PC-3 (cell line): ENCODE measurements around the gene CFAP99. TPM values are rescaled to one million over a fixed set of nuclear protein-coding genes. Genes with fewer than 3 reads are reported as not detected.
A peak's percentile ranks its signal among the peaks of the same experiment; 100 is the strongest.
"Not testable (repeated sequence)": the region's sequence is repeated elsewhere in the genome, so short reads cannot be mapped to it uniquely, and the experiment has no call there.

Experiments used
- ATAC-seq: fragments of 200-7000 bp; cut with Tn5 transposase; 2 replicates; pipeline ENCODE4 v1.9.1; 2020; ENCODE audit warnings: mild to moderate bottlenecking, moderate library complexity
- BruUV-seq: library from RNA; stranded (reverse); fragments of 400-500 nt; replicated peaks from 2 replicates; lab custom pipeline; 2021; lab: Mats Ljungman, UMichigan
- CTCF ChIA-PET: fragments of 300-600 bp; sonication (Branson Sonifier 250); formaldehyde crosslinking; loops from one replicate; lab custom pipeline; 2022; ENCODE audit warnings: antibody characterized with exemption; lab: Charles Lee
- POLR2A ChIA-PET: fragments of 300-600 bp; sonication (Branson Sonifier 250); formaldehyde crosslinking; loops from one replicate; lab custom pipeline; 2022; ENCODE audit warnings: antibody characterized with exemption; ENCODE audit not compliant: unreplicated experiment; lab: Charles Lee
- DNase-seq: peaks from one replicate; pipeline ENCODE4 v3.0.0-alpha.2; 2015
- H2AFZ ChIP-seq: fragments of 300-600 bp; sonication (generic); 2 replicates; pipeline ENCODE4 v1.6.0; 2016; ENCODE audit warnings: antibody characterized with exemption, low read length
- H3F3A ChIP-seq: fragments of 300-600 bp; sonication (generic); one replicate; pipeline ENCODE4 v1.6.0; 2017; ENCODE audit warnings: antibody characterized with exemption, low read length, control low read depth, mild to moderate bottlenecking; ENCODE audit not compliant: unreplicated experiment
- H3K27ac ChIP-seq: fragments of 300-600 bp; sonication (generic); 2 replicates; pipeline ENCODE4 v1.5.1; 2016; ENCODE audit warnings: mild to moderate bottlenecking, low read length
- H3K27me3 ChIP-seq: fragments of 300-600 bp; sonication (generic); 2 replicates; pipeline ENCODE4 v1.6.1; 2016; ENCODE audit warnings: low read length, mixed read lengths
- H3K36me3 ChIP-seq: fragments of 300-600 bp; sonication (generic); 2 replicates; pipeline ENCODE4 v1.6.1; 2016; ENCODE audit warnings: low read depth, mixed run types, low read length, mixed read lengths
- H3K4me1 ChIP-seq: fragments of 300-600 bp; sonication (generic); 2 replicates; pipeline ENCODE4 v1.5.1; 2016; ENCODE audit warnings: low read length; ENCODE audit not compliant: insufficient read depth
- H3K4me2 ChIP-seq: fragments of 300-600 bp; sonication (generic); 2 replicates; pipeline ENCODE4 v1.6.0; 2016; ENCODE audit warnings: low read length
- H3K4me3 ChIP-seq: fragments of 300-600 bp; sonication (generic); 2 replicates; pipeline ENCODE4 v1.5.1; 2016; ENCODE audit warnings: mild to moderate bottlenecking, low read length, mixed read lengths
- H3K79me2 ChIP-seq: fragments of 300-600 bp; sonication (generic); 2 replicates; pipeline ENCODE4 v1.6.1; 2017; ENCODE audit warnings: low read length, mixed read lengths
- H3K9ac ChIP-seq: fragments of 300-600 bp; sonication (generic); 2 replicates; pipeline ENCODE4 v1.6.0; 2016; ENCODE audit warnings: mild to moderate bottlenecking, low read length
- H3K9me2 ChIP-seq: fragments of 300-600 bp; sonication (generic); replicated peaks from 2 replicates; pipeline ENCODE4 v1.6.1; 2016; ENCODE audit warnings: mixed run types, low read length, mixed read lengths
- H3K9me3 ChIP-seq: fragments of 300-600 bp; sonication (generic); 2 replicates; pipeline ENCODE4 v1.6.1; 2016; ENCODE audit warnings: low read length, mixed read lengths
- H4K20me1 ChIP-seq: fragments of 300-600 bp; sonication (generic); 2 replicates; pipeline ENCODE4 v1.6.1; 2016; ENCODE audit warnings: low read length, mixed read lengths
- CTCF ChIP-seq: fragments of 300-600 bp; sonication (generic); conservative IDR thresholded peaks from 2 replicates; pipeline ENCODE4 v1.5.1; 2017; ENCODE audit warnings: antibody characterized with exemption, low read depth, mild to moderate bottlenecking, low read length
- EZH2 ChIP-seq: fragments of 300-600 bp; sonication (generic); IDR thresholded peaks from one replicate; pipeline ENCODE4 v1.6.1; 2017; ENCODE audit warnings: antibody characterized with exemption, mild to moderate bottlenecking, low read length; ENCODE audit not compliant: unreplicated experiment
- EZH2phosphoT487 ChIP-seq: fragments of 300-600 bp; sonication (generic); IDR thresholded peaks from 2 replicates; pipeline ENCODE4 v1.6.1; 2018; ENCODE audit warnings: mild to moderate bottlenecking, antibody characterized with exemption, low read length, borderline replicate concordance
- intact Hi-C: fragments of 100-400 bp; cut with micrococcal nuclease; formaldehyde crosslinking; loops from 2 replicates; pipeline ENCODE4 v1.9.0; 2023
- total RNA-seq: library from RNA; depleted of rRNA; stranded (reverse); fragments of >200 nt; gene quantifications from 2 replicates; pipeline ENCODE4 v1.2.3, GENCODE V29; 2014

CFAP99 gene
- total RNA-seq, 1 experiment from 2014 or later: not detected

DNA sequence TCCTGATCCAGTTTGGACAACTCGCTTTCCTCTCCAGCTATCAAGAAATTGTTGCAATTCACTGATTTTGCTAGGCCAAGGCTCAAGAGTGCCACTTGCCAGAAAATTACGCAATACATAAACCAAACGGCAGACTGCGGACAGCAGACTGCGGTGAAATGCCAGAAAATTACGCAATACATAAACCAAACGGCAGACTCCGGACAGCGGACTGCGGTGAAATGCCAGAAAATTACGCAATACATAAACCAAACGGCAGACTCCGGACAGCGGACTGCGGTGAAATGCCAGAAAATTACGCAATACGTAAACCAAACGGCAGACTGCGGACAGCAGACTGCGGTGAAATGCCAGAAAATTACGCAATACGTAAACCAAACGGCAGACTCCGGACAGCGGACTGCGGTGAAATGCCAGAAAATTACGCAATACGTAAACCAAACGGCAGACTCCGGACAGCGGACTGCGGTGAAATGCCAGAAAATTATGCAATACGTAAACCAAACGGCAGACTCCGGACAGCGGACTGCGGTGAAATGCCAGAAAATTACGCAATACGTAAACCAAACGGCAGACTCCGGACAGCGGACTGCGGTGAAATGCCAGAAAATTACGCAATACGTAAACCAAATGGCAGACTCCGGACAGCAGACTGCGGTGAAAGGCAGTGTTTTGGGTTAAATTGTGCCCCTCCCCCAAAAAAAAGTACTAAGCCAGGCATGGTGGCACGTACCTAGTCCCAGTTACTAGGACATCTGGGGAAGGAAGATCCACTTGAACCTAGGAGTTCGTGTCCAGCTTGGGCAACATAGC, 11.4 kb downstream of the CFAP99 start:
- peak overlapping the region; percentile 37; the same call in 1 of the 2 replicates for H3K4me2 ChIP-seq
- not testable (repeated sequence) for H3K27ac ChIP-seq

DNA sequence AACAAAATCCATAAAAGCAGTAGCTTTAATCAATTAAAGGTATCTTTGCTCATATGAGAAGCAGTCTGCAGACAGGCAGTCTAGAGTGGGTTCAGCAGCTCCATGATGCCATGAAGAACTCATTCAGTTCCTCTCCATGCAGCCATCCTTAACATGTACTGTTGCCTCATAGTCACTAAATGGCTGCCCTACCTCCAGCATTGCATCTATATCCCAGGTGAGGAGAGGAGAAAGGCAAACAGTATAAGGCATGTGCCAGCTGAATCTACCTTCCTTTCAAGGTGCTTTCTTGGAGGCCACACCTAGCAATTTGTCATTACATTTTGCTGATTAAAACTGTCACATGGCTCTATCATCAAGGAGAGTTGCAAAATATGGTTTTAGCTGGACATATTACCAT, 13.2 kb downstream of the CFAP99 start:
- Histone ChIP-seq H3K36me3 (no peaks in the 10 kb centered on the region), H3F3A (no peaks in the 10 kb centered on the region), H3K4me3 (no peak overlapping the region), H3K4me2 (no peak overlapping the region), H3K9me3 (no peaks in the 10 kb centered on the region), H4K20me1 (no peaks in the 10 kb centered on the region), H3K9ac (no peak overlapping the region), H3K27ac (no peak overlapping the region), H3K27me3 (no peaks in the 10 kb centered on the region), H3K79me2 (no peaks in the 10 kb centered on the region), H3K9me2 (no peaks in the 10 kb centered on the region), H3K4me1 (peaks cover 6% of the 10 kb centered on the region; the same call in 1 of the 2 replicates), H2AFZ (no peak overlapping the region)
- POLR2A ChIA-PET: no interaction called here
- no TSS peak for BruUV-seq
- TF ChIP-seq CTCF: no peak
- TF ChIP-seq EZH2phosphoT487: no peak
- no peak for TF ChIP-seq EZH2
- CTCF ChIA-PET: no interaction called here
- DNase-seq (no peak), ATAC-seq (no peak)
- intact Hi-C loops: no loop called here

More for the DNA sequence above, 11.4 kb downstream of the CFAP99 start:
- H3K36me3 ChIP-seq, H4K20me1 ChIP-seq, H3K9me3 ChIP-seq, H3K79me2 ChIP-seq, H3F3A ChIP-seq, ATAC-seq, H2AFZ ChIP-seq, POLR2A ChIA-PET, BruUV-seq, H3K9ac ChIP-seq, H3K27me3 ChIP-seq, intact Hi-C loops, H3K4me1 ChIP-seq, H3K4me3 ChIP-seq, H3K9me2 ChIP-seq: not testable (repeated sequence)
- CTCF ChIA-PET: interaction anchor here (0.6 kb wide), 1 partner anchor 432 kb away, joined by 5 read pairs; no protein-coding TSS in a partner anchor
- TF ChIP-seq EZH2phosphoT487: peak; percentile 99
- peak; percentile 48 for DNase-seq

DNA sequence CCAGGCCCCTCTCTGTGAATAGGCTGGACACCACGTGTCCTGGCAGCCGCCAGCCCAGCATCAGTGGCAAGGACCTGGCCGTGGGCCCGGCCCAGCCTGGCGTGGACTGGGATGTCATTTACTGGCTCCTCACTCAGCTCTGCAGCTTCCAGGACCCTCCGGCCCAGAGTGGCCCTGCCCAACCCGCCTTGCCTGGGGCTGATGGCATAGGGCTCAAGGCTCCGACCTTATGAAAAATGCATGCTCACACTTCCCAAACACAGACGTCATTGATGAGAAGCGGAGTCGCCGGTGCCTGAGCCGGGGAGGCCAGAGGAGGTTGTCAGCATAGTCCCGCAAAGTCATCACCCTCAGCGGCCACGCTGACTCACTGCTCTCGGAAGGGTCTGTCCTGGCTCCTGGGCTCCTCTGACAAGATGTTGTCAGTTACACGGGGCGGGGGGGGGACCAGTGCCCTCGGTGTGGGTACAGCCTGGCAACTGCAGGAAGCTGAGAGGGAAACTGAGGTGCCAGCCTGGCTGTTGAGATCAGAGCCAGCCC, 14.3 kb downstream of the CFAP99 start:
- Histone ChIP-seq H3K4me1 (peaks cover 6% of the 10 kb centered on the region; the same call in 1 of the 2 replicates), H3K9ac (no peak overlapping the region), H3K4me2 (peak overlapping the region; percentile 31; the same call in 1 of the 2 replicates), H3F3A (no peaks in the 10 kb centered on the region), H3K27ac (no peak overlapping the region), H3K27me3 (no peaks in the 10 kb centered on the region), H3K4me3 (no peak overlapping the region), H3K9me3 (no peaks in the 10 kb centered on the region), H4K20me1 (no peaks in the 10 kb centered on the region), H2AFZ (no peak overlapping the region), H3K36me3 (no peaks in the 10 kb centered on the region), H3K79me2 (no peaks in the 10 kb centered on the region), H3K9me2 (no peaks in the 10 kb centered on the region)
- ATAC-seq (peak; percentile 72), DNase-seq (peak; percentile 32)
- ChIA-PET CTCF (no interaction called here), POLR2A (no interaction called here)
- intact Hi-C loops: no loop called here
- no peak for TF ChIP-seq EZH2phosphoT487
- no peak for TF ChIP-seq EZH2
- TF ChIP-seq CTCF: no peak
- no TSS peak for BruUV-seq
